ENCODE data around the gene MDM4.
A peak's percentile ranks its signal among the peaks of the same experiment; 100 is the strongest.
"Not testable (repeated sequence)": the region's sequence is repeated elsewhere in the genome, so short reads cannot be mapped to it uniquely, and the experiment has no call there.

MDM4 gene

GRCh38 chr1:204516180-204516879, at the start of gene MDM4:
MDM4 (plus strand) TSS chr1:204516406; CDS start chr1:204525519, 9,113 bp downstream.
- peak; percentile 82 for DNase-seq (ENCODE audit: low read depth)

DNA sequence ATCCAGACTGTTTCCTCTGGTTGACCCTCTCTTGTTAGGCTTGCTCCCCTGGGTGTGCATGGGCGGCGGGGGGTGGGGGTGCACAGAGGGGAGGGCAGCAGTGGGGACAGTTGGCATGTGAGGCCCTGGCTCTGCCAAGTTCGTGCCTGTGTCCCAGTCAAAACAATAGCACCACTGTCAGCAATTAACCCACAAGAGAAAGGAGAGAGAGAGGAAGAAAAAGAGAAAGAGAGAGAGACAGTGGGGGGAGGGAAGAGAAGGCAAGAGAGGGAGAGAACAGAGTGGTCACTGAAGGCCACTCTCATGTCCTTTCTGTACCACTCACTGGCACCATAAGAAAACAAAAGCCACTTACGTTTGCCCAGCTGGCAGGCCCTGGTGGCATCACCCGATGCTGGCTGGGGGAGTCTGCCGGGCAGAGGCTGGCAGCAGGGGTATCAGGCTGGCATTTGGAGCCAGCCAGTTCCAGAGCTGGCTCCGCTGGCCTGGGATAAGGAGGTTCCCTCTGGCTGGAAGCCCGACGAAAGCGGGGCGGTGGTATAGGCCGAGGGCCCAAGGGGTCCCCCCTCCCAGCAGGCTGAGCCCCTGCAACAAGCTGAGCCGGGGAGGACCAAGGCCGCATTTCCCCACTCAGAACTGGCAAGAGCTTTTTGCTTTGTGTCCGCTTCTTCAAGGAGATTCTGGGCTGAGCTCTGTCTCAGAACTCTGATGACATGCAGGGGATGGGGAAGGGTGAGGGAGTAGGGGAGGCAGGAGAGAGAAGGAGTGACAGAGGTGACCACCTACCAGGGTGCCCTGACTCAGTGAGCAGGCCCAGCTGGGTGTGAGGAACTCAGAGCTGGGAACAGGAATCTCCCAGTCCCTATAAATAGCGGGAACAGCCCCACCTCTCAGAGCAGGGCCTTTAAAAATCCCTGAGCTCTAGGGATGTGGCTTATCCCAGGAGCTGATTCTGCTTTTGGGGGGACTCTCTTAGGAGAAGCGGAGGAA, 49.5 kb upstream of the MDM4 start:
- no peak for DNase-seq (ENCODE audit: low read depth)

GRCh38 chr1:204468206-204468605, 48.0 kb upstream of the MDM4 start:
- no peak for DNase-seq (ENCODE audit: low read depth)

DNA sequence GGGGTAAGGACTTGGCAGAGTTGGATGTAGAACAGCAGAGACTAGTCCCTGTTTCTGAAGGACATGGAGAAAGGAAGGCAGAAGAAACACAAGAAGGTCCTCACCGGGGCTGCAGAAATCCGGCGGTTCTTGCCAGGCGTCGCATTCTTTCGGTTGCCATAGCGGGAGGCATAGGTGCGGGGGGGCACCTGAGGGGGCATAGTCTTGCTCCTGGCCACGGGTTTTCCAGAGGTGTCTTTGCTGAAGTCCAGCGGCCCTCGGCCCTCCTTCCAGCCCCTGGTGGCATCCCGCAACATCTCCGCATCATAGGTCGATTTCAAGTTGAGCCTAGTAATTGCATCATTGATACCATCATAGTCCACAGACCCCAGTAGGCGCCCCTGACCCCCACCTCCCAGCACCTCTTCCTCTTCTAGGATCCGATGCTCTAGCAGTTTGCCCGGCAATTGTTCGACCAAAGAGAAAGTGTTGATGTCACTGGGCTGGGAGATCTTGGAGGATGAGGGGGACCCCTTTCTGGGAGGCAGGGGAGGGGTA, 47.4 kb upstream of the MDM4 start:
- no peak for DNase-seq (ENCODE audit: low read depth)

GRCh38 chr1:204469304-204469703, 46.9 kb upstream of the MDM4 start:
- no peak for DNase-seq (ENCODE audit: low read depth)

DNA sequence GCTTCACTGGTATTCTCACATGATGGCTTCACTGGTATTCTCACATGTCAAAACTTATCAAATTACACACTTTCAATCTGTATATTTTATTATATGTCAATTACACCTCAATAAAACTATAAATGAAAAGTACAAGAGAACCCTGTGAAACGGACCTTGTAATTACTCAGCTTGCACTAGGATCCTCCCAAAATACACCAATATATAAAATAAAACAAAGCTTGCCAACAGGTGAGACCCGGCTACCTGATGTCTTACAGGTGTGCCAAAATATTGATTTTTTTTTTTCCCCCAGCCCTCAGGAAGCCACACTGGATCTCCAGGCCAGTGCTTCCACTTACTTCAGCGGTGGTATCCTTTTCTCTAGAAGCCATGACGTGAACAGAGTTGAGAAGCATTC, 44.5 kb upstream of the MDM4 start:
- no peak for DNase-seq (ENCODE audit: low read depth)

GRCh38 chr1:204472660-204473059, 43.5 kb upstream of the MDM4 start:
- no peak for DNase-seq (ENCODE audit: low read depth)

DNA sequence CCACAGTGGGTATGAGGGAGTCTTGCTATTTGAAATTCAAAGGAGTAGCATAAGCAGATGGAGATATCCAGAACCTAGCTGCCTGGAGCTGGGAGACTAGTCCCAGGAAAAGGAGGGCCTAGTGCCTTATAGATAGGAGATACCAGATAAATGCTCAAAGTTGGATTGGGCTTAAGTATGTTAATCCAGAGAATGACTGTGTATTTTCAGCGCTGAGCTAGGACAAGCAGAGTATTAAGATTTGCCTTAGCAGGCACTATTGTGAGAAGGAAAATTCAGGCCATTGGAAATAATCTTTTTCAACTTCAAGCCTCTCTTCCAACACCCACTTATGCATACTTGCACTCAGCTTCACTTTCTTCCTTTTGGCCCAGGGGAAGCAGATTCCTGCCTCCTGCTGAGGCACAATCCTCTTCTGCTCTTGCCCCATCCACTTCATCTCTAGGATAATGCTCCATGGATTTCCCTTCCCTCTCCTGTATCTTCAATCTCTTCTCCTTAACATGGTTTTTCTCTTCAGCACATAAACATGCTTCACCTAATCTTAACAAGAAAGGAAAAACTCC, 42.7 kb upstream of the MDM4 start:
- no peak for DNase-seq (ENCODE audit: low read depth)

GRCh38 chr1:204475656-204476432, 40.4 kb upstream of the MDM4 start:
- DNase-seq (ENCODE audit: low read depth) = no peak

- DNase-seq (ENCODE audit: low read depth) = no peak
These were observed 39.6 kb upstream of the MDM4 start for GRCh38 chr1:204476563-204476962.

DNA sequence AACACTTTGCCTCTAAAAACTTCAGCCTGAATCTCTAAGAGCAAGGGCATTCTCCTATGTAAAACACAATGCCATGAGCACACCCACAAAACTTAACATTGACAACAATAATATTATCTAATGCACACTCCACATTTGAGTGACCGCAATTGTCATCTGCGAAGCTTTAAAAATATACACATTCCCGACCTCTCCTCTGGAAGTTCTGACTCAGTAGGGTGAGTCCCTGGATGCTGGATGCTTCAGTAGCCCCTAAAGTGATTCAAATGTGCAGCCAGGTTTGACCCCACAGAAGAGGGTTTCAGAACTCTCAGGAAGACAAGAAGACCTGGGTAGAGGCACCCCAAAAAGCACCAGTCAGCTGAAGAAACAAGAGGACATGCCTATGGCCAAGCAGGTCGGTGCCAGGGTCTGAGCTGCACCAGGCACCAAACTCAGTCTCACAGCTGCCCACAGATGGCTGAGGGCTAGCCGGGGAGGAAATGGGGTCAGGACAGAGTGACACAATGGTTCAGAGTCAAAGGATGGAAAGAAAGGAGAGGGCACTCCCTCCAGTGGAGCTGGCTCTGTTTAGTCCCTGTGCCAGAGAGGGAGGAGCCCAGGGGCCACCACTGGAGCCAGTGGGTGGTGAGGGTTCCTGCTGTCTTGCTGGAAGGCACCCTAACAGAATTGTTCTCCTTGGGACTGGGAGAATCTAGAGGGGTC, 39.0 kb upstream of the MDM4 start:
- DNase-seq (ENCODE audit: low read depth) = no peak

GRCh38 chr1:204478172-204478899, 37.9 kb upstream of the MDM4 start:
- no peak for DNase-seq (ENCODE audit: low read depth)

- DNase-seq (ENCODE audit: low read depth) = no peak
These were observed 37.3 kb upstream of the MDM4 start for GRCh38 chr1:204478921-204479320.

- no peak for DNase-seq (ENCODE audit: low read depth)
These were observed 36.6 kb upstream of the MDM4 start for GRCh38 chr1:204479387-204480136.

DNA sequence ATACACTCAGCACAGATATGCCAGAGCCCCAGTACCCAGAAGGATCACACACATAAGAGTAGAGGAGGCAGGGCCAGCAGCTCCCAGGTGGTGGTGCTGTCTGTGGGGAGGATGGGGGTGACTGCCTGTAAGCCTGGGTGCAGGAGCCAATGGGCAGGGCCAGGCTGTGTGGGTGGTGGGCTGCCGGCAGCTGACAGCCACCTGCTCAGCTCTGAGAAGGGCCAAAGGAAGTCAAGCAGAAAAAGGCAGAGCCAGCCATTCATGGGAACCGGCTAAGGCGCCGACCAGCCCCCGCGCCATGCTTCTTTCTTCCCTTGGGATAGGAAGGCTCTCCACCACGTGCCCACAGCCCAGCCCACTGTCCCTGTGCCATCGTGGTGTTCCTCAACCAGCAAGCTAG, 35.7 kb upstream of the MDM4 start:
- no peak for DNase-seq (ENCODE audit: low read depth)

GRCh38 chr1:204483791-204484190, 32.4 kb upstream of the MDM4 start:
- DNase-seq (ENCODE audit: low read depth) = no peak

GRCh38 chr1:204486513-204487255, 29.5 kb upstream of the MDM4 start:
- not testable (repeated sequence) for DNase-seq (ENCODE audit: low read depth)

DNA sequence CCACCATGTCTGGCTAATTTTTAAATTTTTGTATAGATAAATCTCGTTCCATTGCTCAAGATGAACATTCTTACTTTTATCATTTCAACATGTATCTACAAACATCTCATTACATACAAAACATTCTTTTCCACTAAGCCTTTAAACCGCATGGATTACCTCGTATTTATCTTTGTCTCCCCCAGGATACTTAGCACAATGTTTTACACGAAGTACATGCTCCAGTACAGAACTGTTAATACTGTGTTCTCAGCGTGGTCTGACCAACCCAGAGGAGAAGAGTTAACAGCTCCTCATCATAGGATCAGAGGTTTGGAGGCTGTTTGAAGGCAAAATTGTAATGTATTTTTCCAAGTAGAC, 29.0 kb upstream of the MDM4 start:
- DNase-seq (ENCODE audit: low read depth) = no peak

- no peak for DNase-seq (ENCODE audit: low read depth)
These were observed 24.6 kb upstream of the MDM4 start for GRCh38 chr1:204491655-204492054.
